HG02642 (cell line): ENCODE data around the gene DROSHA.

ENCODE experiments used
- ATAC-seq: cut with Tn5 transposase; IDR thresholded peaks from one replicate; pipeline ENCODE4 v1.9.1; 2021; ENCODE audit warnings: mild to moderate bottlenecking; ENCODE audit not compliant: unreplicated experiment, poor library complexity

Gene DROSHA

GRCh38 chr5:31476738-31477141, 55.2 kb downstream of the DROSHA start:
- ATAC-seq: no peak

- ATAC-seq: no peak
Measured at GRCh38 chr5:31471916-31472315, 60.0 kb downstream of the DROSHA start.

- no peak for ATAC-seq
Measured at GRCh38 chr5:31471040-31471439, 60.9 kb downstream of the DROSHA start.

- ATAC-seq: no peak
Measured at GRCh38 chr5:31470608-31471007, 61.3 kb downstream of the DROSHA start.

- no peak for ATAC-seq
Measured at GRCh38 chr5:31469886-31470285, 62.0 kb downstream of the DROSHA start.

GRCh38 chr5:31469466-31469865, 62.4 kb downstream of the DROSHA start:
- ATAC-seq: no peak

- no peak for ATAC-seq
Measured at GRCh38 chr5:31465291-31465690, 66.6 kb downstream of the DROSHA start.

- ATAC-seq: no peak
Measured at GRCh38 chr5:31464081-31464480, 67.8 kb downstream of the DROSHA start.

GRCh38 chr5:31463351-31463750, 68.5 kb downstream of the DROSHA start:
- ATAC-seq: no peak

- ATAC-seq: no peak
Measured at GRCh38 chr5:31459594-31459993, 72.3 kb downstream of the DROSHA start.

GRCh38 chr5:31455172-31455571, 76.7 kb downstream of the DROSHA start:
- no peak for ATAC-seq

GRCh38 chr5:31453522-31453921, 78.4 kb downstream of the DROSHA start:
- no peak for ATAC-seq

GRCh38 chr5:31452314-31452713, 79.6 kb downstream of the DROSHA start:
- ATAC-seq: no peak

- ATAC-seq: no peak
Measured at GRCh38 chr5:31449962-31450361, 81.9 kb downstream of the DROSHA start.

GRCh38 chr5:31449174-31449573, 82.7 kb downstream of the DROSHA start:
- ATAC-seq: no peak

GRCh38 chr5:31445041-31445600, 86.8 kb downstream of the DROSHA start:
- no peak for ATAC-seq

GRCh38 chr5:31443572-31443971, 88.3 kb downstream of the DROSHA start:
- no peak for ATAC-seq

- ATAC-seq: no peak
Measured at GRCh38 chr5:31442058-31442745, 89.7 kb downstream of the DROSHA start.

- no peak for ATAC-seq
Measured at GRCh38 chr5:31436851-31437250, 95.0 kb downstream of the DROSHA start.

- ATAC-seq: no peak
Measured at GRCh38 chr5:31435730-31436129, 96.2 kb downstream of the DROSHA start.

- no peak for ATAC-seq
Measured at GRCh38 chr5:31434898-31435297, 97.0 kb downstream of the DROSHA start.

GRCh38 chr5:31433229-31433628, 98.7 kb downstream of the DROSHA start:
- ATAC-seq: no peak
